Thyroid gland (tissue), 4 donors: Measurements from ENCODE around the gene APAF1. TPM values are rescaled to one million over a fixed set of nuclear protein-coding genes. Genes with fewer than 3 reads are reported as not detected.

Source experiments
- DNase-seq, 2 donors: peaks; one replicate each; pipeline ENCODE4 v3.0.0-alpha.2; 2019
- H3K27ac ChIP-seq, 3 donors: fragments of 200-600 bp; sonication (generic); 1 replicate in 2 of 3; 2 replicates in 1 of 3; pipeline ENCODE4 v1.5.1; 2016 to 2019; ENCODE audit warnings: mild to moderate bottlenecking in 1 of 3, moderate library complexity in 1 of 3
- H3K27me3 ChIP-seq: fragments of 200-600 bp; sonication (generic); one replicate; pipeline ENCODE4 v1.5.1; 2019
- H3K36me3 ChIP-seq, 2 donors: fragments of 200-600 bp; sonication (generic); one replicate each; pipeline ENCODE4 v1.5.1; 2016 to 2019
- H3K4me1 ChIP-seq, 2 donors: fragments of 200-600 bp; sonication (generic); one replicate each; pipeline ENCODE4 v1.5.1; 2017 to 2019
- H3K4me3 ChIP-seq, 3 donors: fragments of 200-600 bp; sonication (generic); replicated peaks in 1 of 3; 1 replicate in 2 of 3; 2 replicates in 1 of 3; pipeline ENCODE4 v1.5.1; 2016; ENCODE audit warnings: mild to moderate bottlenecking in 1 of 3
- H3K9me3 ChIP-seq: fragments of 200-600 bp; sonication (generic); one replicate; pipeline ENCODE4 v1.5.1; 2017
- POLR2A ChIP-seq, 2 donors: fragments of 450-650 bp; IDR thresholded peaks; one replicate each; pipeline ENCODE4 v1.6.1; 2017; ENCODE audit warnings: antibody characterized with exemption in 2 of 2, mild to moderate bottlenecking in 2 of 2, moderate library complexity in 1 of 2
- WGBS, 2 donors: methylation state at CpG; one replicate each; pipeline ENCODE4 v1.1.5; 2017; 5-methylcytosine and 5-hydroxymethylcytosine counted together
- intact Hi-C: fragments of 100-400 bp; cut with DNase I; formaldehyde crosslinking; loops from one replicate; pipeline ENCODE4 v1.15.1; 2023
- total RNA-seq, 4 donors: library from RNA; depleted of rRNA; stranded (reverse); fragments of >200 nt; gene quantifications; one replicate each; pipeline ENCODE4 v1.2.3, GENCODE V29; 2016
- TF ChIP-seq, protein P1 (sequence below), 6 experiments: fragments of 200-600 bp in 3 of 6; fragments of 450-650 bp in 3 of 6; sonication (generic) in 3 of 6; IDR thresholded peaks; one replicate each; pipeline ENCODE4 v1.5.1; 2016 to 2019; ENCODE audit warnings: antibody characterized with exemption in 6 of 6, mild to moderate bottlenecking in 2 of 6, inconsistent platforms in 1 of 6, moderate library complexity in 1 of 6

Gene APAF1
- total RNA-seq, 4 donors from 2014 or later, result 11.7 to 17.2 (median 14.2) TPM

DNA sequence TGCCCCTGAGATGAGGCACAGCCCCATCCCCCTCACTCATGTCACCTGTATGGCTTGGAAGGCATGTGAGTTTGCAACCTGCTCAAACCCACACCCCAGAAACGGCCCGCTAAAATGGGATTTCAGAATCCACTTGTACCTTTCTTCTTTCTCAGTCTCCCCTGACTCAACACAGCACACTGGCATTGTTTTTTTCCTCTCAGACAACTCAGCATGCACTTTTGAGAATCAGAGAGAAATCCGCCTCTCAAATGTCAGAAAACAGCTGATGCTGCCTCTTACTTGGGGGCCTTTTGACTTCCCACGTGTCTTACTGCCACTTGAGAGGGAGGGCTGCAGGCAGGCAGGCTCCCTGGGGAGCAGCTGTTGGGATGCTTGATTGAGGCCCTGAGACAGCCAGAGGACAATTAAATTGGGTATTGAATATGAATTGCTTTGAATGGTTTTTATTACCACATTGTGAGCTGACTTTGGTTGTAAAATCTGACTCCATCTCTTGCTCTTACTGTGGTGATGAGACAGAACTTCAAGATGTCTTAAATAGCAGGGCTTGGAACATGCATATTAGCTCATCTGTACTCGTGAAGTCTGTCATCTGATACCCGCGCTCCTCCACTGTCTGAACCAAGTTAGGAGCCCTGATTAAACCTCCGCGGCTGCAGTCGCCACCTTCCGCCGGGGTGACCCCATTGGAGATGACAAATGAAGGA lies 96.6 kb downstream of the APAF1 start:
- H3K27ac ChIP-seq, result no peak overlapping the region
- TF ChIP-seq, protein P1, sequence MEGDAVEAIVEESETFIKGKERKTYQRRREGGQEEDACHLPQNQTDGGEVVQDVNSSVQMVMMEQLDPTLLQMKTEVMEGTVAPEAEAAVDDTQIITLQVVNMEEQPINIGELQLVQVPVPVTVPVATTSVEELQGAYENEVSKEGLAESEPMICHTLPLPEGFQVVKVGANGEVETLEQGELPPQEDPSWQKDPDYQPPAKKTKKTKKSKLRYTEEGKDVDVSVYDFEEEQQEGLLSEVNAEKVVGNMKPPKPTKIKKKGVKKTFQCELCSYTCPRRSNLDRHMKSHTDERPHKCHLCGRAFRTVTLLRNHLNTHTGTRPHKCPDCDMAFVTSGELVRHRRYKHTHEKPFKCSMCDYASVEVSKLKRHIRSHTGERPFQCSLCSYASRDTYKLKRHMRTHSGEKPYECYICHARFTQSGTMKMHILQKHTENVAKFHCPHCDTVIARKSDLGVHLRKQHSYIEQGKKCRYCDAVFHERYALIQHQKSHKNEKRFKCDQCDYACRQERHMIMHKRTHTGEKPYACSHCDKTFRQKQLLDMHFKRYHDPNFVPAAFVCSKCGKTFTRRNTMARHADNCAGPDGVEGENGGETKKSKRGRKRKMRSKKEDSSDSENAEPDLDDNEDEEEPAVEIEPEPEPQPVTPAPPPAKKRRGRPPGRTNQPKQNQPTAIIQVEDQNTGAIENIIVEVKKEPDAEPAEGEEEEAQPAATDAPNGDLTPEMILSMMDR (IDR thresholded peaks at IDR 0.05), result no peak
- no peak for TF ChIP-seq POLR2A (IDR thresholded peaks at IDR 0.05)
- no peaks in the 10 kb centered on the region for H3K36me3 ChIP-seq
- DNase-seq, result no peak
- H3K27me3 ChIP-seq, result no peaks in the 10 kb centered on the region
- WGBS, 2 donors, result 65 to 67% methylated on average over 12 of the region's 12 CpGs
- H3K9me3 ChIP-seq, result no peaks in the 10 kb centered on the region
- no peak overlapping the region for H3K4me3 ChIP-seq
- intact Hi-C loops, result no loop called here
- peaks cover 6 to 13% of the 10 kb centered on the region in 2 donors for H3K4me1 ChIP-seq

- Histone ChIP-seq H3K9me3 (no peaks in the 10 kb centered on the region), H3K36me3 (no peaks in the 10 kb centered on the region), H3K27me3 (no peaks in the 10 kb centered on the region), H3K27ac (no peak overlapping the region), H3K4me1 (peaks cover 6% of the 10 kb centered on the region in 2 donors), H3K4me3 (no peak overlapping the region)
- intact Hi-C loops, result no loop called here
- 51 to 54% methylated on average over 4 of the region's 4 CpGs for WGBS, 2 donors
- no peak for DNase-seq
- TF ChIP-seq, protein P1 (IDR thresholded peaks at IDR 0.05), result no peak
- TF ChIP-seq POLR2A (IDR thresholded peaks at IDR 0.05), result no peak
These were observed 98.4 kb downstream of the APAF1 start for GRCh38 chr12:98743362-98743953.

- no peaks in the 10 kb centered on the region for H3K27me3 ChIP-seq
- H3K36me3 ChIP-seq, result no peaks in the 10 kb centered on the region
- H3K4me1 ChIP-seq, result peaks cover 6% of the 10 kb centered on the region in 2 donors
- no peaks in the 10 kb centered on the region for H3K9me3 ChIP-seq
- TF ChIP-seq POLR2A (IDR thresholded peaks at IDR 0.05), result no peak
- TF ChIP-seq, protein P1 (IDR thresholded peaks at IDR 0.05), result no peak
- no peak overlapping the region for H3K4me3 ChIP-seq
- 89 to 90% methylated on average over 3 of the region's 3 CpGs for WGBS, 2 donors
- no peak overlapping the region for H3K27ac ChIP-seq
- intact Hi-C loops, result no loop called here
- no peak for DNase-seq
These were observed 99.6 kb downstream of the APAF1 start for GRCh38 chr12:98744680-98745079.

- H3K36me3 ChIP-seq, result no peaks in the 10 kb centered on the region
- H3K9me3 ChIP-seq, result no peaks in the 10 kb centered on the region
- H3K4me3 ChIP-seq, result peak overlapping the region in 2 of 3 donors; percentile 13 to 31
- H3K4me1 ChIP-seq, result peaks cover 6% of the 10 kb centered on the region in 2 donors
- intact Hi-C loops, result no loop called here
- H3K27ac ChIP-seq, result no peak overlapping the region
- TF ChIP-seq POLR2A (IDR thresholded peaks at IDR 0.05), result no peak
- TF ChIP-seq, protein P1 (IDR thresholded peaks at IDR 0.05), result no peak
- peak; percentile 16 to 22 for DNase-seq
- no peaks in the 10 kb centered on the region for H3K27me3 ChIP-seq
- 20 to 32% methylated on average over 47 to 54 of the region's 54 CpGs for WGBS, 2 donors
These were observed 100.7 kb downstream of the APAF1 start for GRCh38 chr12:98745578-98746391.
